DMS53 treated with DMSO at 0.1 percent for 48 hours (cell line): ENCODE results near the gene DLGAP1.
A peak's percentile ranks its signal among the peaks of the same experiment; 100 is the strongest.
"Not testable (repeated sequence)": the region's sequence is repeated elsewhere in the genome, so short reads cannot be mapped to it uniquely, and the experiment has no call there.

ENCODE experiments used
- DNase-seq: peaks from one replicate; lab custom pipeline; 2025; ENCODE audit not compliant: unreplicated experiment; lab: John Stamatoyannopoulos, UW

DLGAP1 gene

DNA sequence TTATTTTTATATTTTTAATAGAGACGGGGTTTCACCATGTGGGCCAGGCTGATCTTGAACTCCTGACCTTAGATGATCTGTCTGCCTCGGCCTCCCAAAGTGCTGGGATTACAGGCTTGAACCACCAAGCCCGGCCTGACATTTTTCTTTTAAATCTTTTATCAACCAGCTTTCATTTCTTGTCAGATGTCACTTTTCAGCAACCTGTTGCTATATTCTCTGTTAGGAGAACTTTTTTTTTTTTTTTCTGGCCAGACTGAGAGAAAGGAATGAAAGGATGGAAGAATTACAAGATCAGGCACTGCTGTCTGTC is 858.8 kb downstream of the DLGAP1 start:
- no peak for DNase-seq

DNA sequence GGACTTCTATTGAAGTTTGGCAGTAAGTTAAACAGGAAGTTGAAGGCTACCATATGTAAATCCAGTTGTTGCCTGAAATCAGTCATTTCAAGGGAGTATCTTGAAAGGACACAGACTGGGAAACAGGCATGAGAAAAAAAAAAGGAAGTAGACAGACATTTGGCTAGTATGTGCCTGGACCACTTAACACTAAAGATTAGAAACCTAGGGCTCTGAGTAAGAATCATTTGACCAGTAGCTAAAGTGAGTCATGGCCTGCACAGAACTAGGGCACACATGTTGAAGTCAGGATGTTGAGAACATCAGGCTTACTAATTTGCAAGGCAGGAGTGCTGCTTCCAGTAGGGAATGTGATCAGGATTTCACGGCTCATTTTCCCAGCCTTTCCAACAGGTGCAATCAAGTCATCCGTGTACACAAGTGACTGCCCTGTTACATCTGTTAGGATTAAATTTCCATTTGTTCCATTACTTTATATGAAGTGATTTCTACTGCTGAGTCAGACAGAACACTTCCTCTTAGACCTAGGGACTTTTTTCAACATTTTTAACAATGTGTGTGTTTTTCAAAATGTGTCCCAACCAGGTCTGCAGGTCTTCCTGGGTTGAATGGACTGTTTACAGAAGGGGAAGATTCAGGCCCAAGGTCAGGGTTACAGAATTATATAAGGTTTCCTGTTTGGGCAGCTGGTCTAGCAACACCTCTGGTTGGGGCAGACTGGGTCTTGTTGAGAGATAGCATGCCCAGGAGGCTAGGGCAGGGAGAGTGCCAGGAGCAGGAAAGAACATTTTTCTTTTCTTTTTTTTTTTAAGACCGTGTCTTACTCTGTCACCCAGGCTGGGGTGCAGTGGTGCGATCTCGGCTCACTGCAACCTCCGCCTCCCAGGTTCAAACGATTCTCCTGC is 859.5 kb downstream of the DLGAP1 start:
- peak; percentile 99 for DNase-seq

DNA sequence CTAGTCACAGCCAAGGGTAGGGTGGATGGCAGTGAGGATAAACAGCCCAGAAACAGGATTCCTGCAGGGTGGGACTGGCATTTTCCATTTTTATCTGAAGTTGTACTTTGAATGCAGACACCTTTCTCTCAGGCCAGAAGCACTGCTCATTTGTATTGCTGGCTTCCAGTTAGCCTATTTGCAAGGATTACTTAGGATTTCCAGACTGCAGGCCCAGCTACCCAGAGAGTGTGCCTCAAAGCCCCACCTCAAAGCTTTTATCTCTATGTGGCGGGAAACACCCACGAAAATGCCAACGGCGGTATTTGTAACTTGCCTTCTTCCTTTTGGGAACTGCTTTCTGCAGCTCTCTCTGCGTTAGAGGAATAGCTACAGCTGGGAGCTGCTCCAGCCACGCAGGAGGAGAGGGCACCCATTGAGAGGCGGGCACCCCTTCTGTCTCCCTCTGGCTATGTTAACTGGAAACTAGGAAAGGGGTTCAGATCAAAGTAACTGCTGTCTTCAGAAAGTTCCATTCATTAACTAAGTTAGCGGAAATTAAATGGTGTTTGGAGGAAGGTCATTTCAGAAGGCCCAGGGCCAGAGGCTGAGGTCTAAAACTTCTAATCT is 860.2 kb downstream of the DLGAP1 start:
- DNase-seq = no peak

DNA sequence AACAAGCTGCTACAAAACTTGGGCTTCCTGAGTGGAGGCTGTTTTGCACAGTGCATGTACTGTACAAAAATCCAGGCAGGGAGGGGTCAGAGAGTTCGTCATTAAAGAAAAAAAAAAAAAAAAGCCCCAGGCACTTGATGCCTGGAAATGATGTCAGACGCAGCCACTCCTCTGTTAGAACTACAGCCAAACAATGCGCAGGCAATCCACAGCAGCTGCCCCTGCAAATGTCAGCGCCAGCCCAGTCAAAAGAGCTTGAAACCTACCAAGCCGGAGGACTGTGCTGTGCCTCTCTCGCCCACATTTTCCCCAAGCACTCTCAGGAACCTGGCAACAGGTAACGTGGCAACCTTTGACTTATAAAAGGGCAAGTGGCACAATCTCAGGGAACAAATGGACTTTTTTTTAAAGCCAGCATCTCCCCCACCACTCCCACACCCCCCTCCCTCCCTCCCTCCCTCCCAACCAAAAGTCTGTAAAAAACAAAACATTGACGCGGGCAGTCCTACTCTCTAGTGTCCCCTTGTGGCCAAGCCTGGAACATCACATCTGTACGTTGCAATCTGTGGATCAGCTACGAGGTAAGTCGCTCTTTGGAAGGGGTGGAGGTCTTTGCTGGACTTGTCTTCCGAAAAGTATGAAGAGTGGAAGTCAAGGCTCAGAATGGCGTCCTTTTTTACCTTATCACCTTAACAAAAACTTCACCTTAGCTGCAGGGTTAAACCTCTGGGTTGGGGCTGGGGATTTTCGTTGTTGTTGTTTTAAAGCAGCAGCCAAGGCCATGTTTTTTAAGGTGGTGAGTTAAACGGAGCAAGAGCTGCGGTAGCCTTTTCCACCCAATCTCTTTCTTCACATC is 861.0 kb downstream of the DLGAP1 start:
- peak; percentile 99 for DNase-seq

DNA sequence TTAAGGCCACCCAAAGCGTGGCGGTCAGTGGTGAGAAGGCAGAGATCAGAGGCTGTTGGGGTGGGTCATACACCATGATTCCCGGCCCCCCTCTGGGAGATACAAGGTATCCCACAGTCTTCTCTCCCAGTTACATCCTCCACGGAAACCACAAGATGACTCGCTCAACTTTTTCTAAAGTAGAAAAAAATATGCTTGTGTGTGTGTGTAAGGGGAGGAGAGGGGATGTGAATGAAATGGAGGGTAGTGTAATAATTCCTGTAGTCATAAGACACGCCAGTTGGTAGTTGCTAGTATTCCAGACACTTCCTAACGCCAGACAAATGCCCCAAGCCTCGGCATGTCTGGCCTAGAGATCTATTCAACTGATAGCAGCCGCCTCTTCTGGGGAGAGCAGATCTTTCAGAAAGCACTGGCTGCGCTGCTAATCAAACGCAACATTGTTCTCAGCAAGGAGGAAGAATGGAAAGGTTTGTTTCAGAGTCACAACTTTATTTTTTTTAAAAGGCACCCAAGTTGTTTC is 861.7 kb downstream of the DLGAP1 start:
- DNase-seq = no peak

DNA sequence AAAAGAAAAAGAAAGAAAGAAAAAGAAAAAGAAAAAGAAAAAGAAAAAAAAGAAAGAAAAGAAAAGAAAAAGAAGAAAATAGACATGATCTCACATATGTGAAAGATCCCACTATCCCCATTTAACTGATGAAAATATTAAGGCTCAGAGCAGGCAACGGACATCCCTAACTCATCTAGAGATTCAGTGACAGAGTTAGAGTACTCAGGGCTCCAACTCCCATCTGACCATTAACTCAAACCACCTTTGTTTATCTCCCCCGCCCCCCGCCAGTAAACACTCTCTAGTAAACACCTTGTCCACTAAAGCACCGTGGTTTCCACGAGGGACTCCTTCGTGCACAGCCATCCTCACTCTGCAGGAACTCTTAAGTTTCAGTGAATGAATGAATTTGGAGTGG is 862.2 kb downstream of the DLGAP1 start:
- DNase-seq = no peak

DNA sequence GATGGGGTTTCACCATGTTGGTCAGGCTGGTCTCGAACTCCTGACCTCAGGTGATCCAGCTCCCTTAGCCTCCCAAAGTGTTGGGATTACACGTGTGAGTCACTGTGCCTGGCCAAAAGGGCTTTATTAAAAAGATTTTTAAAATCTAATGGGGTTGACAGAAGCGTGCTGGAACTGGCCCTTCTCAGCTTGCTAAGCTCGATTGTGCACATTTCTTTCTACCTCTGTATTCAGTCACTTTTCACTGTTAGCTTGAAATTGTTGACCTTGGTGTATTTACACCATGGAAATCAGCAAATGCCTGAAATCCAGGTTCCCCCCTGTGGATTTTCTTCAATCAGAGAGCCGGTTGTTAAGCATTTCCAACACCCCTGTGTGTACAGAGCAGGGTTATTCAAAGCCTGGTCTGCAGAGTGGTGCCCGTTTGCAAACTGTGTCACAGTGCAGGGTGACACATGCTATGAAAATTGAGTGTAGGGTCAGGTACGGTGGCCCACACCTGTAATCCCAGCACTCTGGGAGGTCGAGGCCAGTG is 864.9 kb downstream of the DLGAP1 start:
- DNase-seq = no peak

DNA sequence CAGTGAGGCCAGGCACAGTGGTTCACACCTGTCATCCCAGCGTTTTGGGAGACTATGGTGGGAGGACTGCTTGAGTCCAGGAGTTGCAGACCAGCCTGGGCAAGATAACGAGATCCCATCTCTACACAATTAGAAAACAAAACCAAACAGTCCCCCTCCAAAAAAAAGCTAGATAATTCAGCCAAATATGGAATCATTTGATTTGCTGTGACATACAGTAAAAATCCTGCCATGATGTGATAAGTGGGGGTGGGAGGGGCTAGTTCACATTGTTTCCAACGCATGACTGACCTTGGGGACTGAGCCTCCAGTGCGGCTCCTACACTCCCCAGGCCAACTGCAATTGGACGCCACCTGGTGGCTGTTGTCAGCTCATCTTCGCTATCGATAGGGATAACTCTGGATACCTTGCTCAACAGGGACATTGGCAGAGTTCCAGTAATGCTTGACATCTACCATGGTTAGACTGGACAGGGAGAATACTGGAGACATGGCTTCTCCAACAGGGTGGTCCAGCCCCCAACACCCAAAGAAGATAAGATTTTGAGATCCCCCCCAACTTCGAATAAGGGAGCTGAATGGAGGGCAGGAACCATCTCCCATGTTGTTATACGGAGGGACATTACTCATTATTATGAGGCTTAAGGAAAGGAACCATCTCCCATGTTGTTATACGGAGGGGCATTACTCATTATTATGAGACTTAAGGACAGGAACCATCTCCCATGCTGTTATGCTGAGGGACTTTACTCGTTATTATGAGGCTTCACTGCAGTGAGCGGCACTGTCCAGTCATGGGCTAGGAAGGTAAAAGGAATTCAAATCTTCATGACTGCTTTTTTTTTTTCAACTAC is 869.2 kb downstream of the DLGAP1 start:
- DNase-seq = peak; percentile 98

DNA sequence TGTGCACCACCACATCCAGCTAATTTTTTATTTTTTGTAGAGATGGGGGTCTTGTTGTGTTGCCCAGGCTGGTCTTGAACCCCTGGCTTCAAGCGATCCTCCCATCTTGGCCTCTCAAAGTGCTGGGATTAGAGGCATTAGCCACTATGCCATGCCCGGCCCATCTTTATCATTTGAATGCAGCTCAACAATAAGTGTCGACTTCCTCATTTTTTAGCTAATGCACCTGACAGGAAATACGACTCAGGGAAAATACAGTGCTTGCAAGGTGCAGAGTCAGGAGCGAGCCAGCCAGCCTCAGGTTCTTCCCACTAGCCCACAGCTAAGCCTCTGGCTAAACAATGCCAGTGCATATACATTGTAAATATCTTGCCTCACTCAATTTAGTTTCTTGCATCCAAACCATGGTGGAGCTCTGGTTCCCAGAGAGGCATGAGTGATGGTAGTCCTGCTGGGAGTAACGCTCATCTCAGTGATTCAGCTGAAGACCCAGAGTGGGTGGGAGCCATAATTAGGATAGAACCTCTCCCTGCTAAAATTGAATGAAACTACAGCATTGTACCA is 870.1 kb downstream of the DLGAP1 start:
- DNase-seq = peak; percentile 81

DNA sequence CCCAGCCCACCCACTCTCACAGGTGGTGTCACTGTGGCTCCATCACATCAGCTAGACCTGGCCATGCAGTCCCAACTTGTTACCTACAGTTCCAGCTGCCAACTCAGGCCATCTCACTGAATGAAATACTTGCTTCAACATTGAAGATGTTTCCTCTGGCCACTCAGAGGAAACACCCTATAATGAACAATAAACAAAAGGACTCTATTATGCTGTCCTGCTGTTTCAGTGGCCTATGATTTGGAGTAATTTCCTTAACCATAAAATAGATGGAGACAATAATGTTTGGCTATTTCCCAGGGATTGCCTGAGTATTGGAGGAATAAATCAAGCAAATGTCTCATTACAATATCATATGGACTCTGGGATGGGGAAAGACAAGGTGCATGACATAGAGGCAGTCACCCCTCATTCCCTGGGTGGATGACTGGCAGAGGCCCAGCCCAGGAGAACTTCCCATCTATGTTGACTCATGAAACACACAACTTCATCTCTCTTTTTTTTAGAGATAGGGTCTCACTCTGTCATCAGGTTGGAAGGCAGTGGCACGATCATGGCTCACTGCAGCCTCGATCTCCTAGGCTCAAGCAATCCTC is 870.7 kb downstream of the DLGAP1 start:
- DNase-seq = no peak

DNA sequence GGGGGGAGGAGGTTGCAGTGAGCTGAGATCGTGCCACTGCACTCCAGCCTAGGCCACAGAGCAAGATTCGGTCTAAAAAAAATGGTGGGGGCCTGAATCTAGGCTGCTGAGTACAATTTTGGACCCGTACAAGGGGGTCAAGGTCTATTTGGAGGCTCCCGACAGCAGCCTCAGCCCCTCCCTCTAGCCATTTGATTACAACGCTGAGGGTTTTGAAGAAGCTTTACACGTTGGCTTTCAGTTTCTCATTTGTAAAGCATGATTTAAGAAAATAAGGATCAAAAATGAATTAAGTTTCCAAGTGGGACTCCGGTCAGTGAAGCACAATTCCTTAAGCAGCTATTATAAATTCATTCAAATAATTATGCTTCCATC is 871.2 kb downstream of the DLGAP1 start:
- DNase-seq = no peak

DNA sequence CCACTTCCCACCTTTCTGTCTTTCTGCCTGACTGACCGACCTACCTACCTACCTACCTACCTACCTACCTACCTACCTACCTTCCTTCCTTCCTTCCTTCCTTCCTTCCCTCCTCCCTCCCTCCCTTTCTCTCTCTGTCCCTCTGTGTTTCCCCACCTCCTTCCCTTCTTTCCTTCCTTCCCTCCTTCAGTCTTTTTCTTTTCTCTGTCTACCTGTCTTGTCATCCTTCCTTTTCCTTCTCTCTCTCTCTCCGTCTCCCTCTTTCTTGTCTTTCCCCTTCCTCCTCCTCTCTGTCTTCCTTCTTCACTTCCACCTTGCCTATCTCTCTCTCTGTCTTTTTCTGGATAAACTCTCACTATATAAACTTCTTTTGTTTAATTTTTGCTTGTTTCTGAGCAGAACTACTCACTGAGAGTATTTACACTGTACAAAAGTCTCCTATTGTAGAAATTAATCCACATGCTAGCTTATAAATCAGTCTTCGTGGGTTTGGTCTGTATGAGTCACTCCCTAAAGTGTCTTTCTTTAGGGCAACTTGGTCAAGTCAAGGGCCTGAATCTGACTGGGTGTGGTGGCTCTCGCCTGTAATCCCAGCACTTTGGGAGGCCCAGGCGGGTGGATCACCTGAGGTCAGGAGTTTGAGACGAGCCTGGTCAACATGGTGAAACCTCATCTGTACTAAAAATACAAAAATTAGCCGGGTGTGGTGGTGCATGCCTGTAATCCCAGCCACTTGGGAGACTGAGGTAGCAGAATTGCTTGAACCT is 871.8 kb downstream of the DLGAP1 start:
- DNase-seq = not testable (repeated sequence)

DNA sequence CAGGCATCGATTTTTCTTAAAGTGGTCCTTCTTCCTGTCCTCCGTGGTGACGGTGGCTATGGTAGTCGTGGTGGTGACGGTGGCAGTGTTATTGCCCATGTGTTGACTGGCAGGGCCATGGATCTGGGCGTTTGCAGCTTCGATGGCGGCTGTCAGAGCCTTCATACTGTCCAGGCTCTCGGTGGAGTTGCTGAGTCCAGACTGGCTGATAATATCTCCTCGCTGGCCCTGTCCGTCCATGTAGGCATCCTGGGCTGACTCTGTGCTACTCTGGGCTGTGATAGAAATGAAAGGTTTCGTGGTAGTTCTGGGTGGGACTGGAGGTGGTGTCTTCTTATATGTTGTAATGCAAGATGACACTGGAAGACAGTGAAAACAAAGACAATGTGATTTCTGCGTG is 873.2 kb downstream of the DLGAP1 start:
- no peak for DNase-seq

DNA sequence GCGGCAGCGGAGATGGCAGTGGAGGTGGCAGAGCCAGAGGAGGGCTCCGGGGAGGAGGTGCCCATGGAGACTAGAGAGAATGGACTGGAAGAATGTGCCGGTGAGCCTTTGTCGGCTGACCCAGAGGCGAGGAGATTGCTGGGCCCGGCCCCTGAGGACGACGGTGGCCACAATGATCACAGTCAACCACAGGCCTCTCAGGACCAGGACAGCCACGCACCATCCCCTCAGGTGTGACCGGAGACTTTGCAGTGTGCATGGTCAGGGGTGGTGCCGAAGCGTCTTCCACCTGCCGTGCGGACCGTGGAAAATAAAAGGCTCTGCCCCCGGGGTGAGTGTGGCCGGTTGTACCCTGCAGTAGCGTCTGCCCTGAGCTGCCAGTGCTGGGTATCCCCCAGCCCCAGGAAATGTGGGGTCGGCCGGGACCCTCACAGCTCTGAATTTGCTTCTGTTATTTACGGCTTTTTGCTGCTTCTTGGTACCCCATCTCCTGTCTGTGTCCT is 874.5 kb downstream of the DLGAP1 start:
- DNase-seq = not testable (repeated sequence)

DNA sequence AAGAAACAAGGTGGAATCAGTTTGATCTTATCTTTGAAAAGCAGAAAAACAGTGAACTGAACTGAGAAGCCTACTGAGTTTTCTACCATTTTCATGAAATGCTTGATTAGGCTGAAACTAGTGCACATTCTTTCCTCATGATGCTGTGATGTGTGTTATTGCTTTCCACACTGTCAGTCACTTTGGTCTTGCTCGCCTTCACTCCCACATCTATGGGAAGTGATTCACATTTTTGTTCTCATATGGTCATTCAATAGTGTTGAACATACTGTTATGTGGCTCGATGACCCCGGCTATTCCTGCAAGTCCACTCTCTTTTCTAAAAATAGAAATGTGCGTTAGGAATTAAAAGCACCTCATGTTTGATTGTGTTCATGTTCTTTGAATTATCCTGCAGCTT is 875.4 kb downstream of the DLGAP1 start:
- DNase-seq = no peak

DNA sequence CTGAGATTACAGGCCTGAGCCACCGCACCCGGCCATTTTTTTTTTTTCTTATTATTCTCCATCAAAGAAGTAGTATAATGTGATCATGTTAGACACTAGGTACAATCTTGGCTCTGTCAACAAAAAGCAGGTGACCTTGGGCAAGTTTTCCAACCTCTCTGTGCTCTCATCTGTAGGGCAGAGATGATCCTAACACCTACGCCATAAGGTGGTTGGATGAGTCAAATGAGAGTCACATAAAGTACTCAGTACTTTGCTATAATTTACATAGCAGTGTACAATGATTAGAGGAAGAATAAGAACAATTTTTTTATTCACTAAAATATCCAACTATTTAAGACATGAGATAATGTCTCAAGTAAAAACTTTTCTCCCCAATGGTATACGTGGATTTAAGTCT is 876.5 kb downstream of the DLGAP1 start:
- no peak for DNase-seq

DNA sequence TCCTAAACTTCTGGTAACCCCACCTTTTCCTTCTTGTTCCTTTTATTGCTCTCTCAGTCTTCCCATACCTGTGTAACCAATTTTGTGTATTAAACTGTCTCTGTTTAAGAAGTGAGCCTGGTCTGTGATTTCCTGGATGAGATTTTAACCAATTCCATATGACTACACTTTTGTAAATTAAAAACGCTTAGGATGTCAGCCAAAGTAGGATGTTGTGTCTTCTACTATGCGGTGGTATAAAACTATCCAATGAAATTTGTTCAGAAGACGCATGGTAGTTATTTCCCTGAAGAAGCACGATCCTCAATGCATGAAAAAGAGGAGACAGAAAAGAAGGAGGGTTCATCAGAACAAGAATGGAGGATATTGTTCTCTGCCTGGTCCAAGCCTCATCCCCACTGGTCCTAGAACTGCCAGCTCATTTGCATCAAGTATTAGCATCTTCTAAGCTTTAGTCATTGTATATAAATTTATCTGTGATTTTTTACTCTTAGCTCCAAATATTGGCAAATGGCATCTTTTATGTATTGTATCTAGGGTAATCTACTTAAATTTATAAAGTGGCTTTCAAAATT is 877.7 kb downstream of the DLGAP1 start:
- DNase-seq = no peak

DNA sequence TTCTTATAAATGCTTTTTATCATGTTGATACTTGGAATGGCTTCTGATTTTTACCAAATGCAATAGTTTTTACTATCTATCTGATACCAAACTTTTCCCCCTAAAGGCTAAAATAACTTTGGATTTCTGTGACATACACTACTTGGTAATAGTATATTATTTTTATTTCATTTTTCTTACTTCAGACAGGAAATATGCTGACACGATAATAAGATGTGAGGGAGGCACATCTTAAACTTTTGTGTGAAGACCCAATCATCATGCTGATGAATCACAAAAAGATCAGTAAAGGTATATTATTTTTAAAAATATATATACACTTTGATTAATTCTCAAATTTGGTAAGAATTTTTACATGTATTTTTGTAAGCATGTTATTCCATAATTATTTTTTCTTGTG is 882.3 kb downstream of the DLGAP1 start:
- no peak for DNase-seq
